ENCODE measurements around the gene MCM5.
"Not testable (repeated sequence)": the region's sequence is repeated elsewhere in the genome, so short reads cannot be mapped to it uniquely, and the experiment has no call there.

MCM5 gene

GRCh38 chr22:35456757-35457156 lies 56.8 kb downstream of the MCM5 start:
- H3K27ac ChIP-seq (ENCODE audit: low read depth, low read length) = no peak overlapping the region
- no peak overlapping the region for H3K9ac ChIP-seq (ENCODE audit: low read length in 5 of 5)
- H3K4me1 ChIP-seq (ENCODE audit: control insufficient read depth in 5 of 5, insufficient read depth in 5 of 5, low read length in 5 of 5) = no peaks in the 10 kb centered on the region
- no peaks in the 10 kb centered on the region for H3K36me3 ChIP-seq (ENCODE audit: control insufficient read depth in 5 of 5, insufficient read depth in 5 of 5, low read length in 5 of 5)
- peaks cover 4 to 16% (median 12%) of the 10 kb centered on the region in 5 donors for H3K27me3 ChIP-seq (ENCODE audit: control insufficient read depth in 5 of 5, insufficient read depth in 4 of 5, low read length in 5 of 5)
- no peaks in the 10 kb centered on the region for H3K9me3 ChIP-seq (ENCODE audit: control insufficient read depth in 5 of 5, low read length in 5 of 5)
- no peak overlapping the region for H3K4me3 ChIP-seq (ENCODE audit: low read depth in 1 of 5, low read length in 5 of 5)

- no peaks in the 10 kb centered on the region for H3K36me3 ChIP-seq (ENCODE audit: control insufficient read depth in 5 of 5, insufficient read depth in 5 of 5, low read length in 5 of 5)
- peaks cover 3 to 13% (median 8%) of the 10 kb centered on the region in 5 donors for H3K27me3 ChIP-seq (ENCODE audit: control insufficient read depth in 5 of 5, insufficient read depth in 4 of 5, low read length in 5 of 5)
- H3K4me1 ChIP-seq (ENCODE audit: control insufficient read depth in 5 of 5, insufficient read depth in 5 of 5, low read length in 5 of 5) = no peaks in the 10 kb centered on the region
- H3K4me3 ChIP-seq (ENCODE audit: low read depth in 1 of 5, low read length in 5 of 5) = no peak overlapping the region
- no peaks in the 10 kb centered on the region for H3K9me3 ChIP-seq (ENCODE audit: control insufficient read depth in 5 of 5, low read length in 5 of 5)
- no peak overlapping the region for H3K9ac ChIP-seq (ENCODE audit: low read length in 5 of 5)
- no peak overlapping the region for H3K27ac ChIP-seq (ENCODE audit: low read depth, low read length)
Measured at GRCh38 chr22:35457729-35458546, 58.0 kb downstream of the MCM5 start.

- H3K27ac ChIP-seq (ENCODE audit: low read depth, low read length) = no peak overlapping the region
- no peak overlapping the region for H3K9ac ChIP-seq (ENCODE audit: low read length in 5 of 5)
- H3K9me3 ChIP-seq (ENCODE audit: control insufficient read depth in 5 of 5, low read length in 5 of 5) = no peaks in the 10 kb centered on the region
- H3K4me1 ChIP-seq (ENCODE audit: control insufficient read depth in 5 of 5, insufficient read depth in 5 of 5, low read length in 5 of 5) = no peaks in the 10 kb centered on the region
- no peak overlapping the region for H3K4me3 ChIP-seq (ENCODE audit: low read depth in 1 of 5, low read length in 5 of 5)
- H3K36me3 ChIP-seq (ENCODE audit: control insufficient read depth in 5 of 5, insufficient read depth in 5 of 5, low read length in 5 of 5) = no peaks in the 10 kb centered on the region
- H3K27me3 ChIP-seq (ENCODE audit: control insufficient read depth in 5 of 5, insufficient read depth in 4 of 5, low read length in 5 of 5) = peaks cover 0 to 12% (median 6%) of the 10 kb centered on the region in 5 donors
Measured at GRCh38 chr22:35458547-35459422, 58.8 kb downstream of the MCM5 start.

GRCh38 chr22:35459423-35459894 lies 59.5 kb downstream of the MCM5 start:
- Histone ChIP-seq H3K27me3 (ENCODE audit: control insufficient read depth in 5 of 5, insufficient read depth in 4 of 5, low read length in 5 of 5) (peaks cover 0 to 6% (median 2%) of the 10 kb centered on the region in 5 donors), H3K9ac (ENCODE audit: low read length in 5 of 5) (no peak overlapping the region), H3K9me3 (ENCODE audit: control insufficient read depth in 5 of 5, low read length in 5 of 5) (no peaks in the 10 kb centered on the region), H3K4me1 (ENCODE audit: control insufficient read depth in 5 of 5, insufficient read depth in 5 of 5, low read length in 5 of 5) (no peaks in the 10 kb centered on the region), H3K36me3 (ENCODE audit: control insufficient read depth in 5 of 5, insufficient read depth in 5 of 5, low read length in 5 of 5) (no peaks in the 10 kb centered on the region), H3K27ac (ENCODE audit: low read depth, low read length) (no peak overlapping the region), H3K4me3 (ENCODE audit: low read depth in 1 of 5, low read length in 5 of 5) (no peak overlapping the region)

GRCh38 chr22:35459976-35460375 lies 60.0 kb downstream of the MCM5 start:
- not testable (repeated sequence) for H3K4me3 ChIP-seq (ENCODE audit: low read depth in 1 of 5, low read length in 5 of 5); H3K36me3 ChIP-seq (ENCODE audit: control insufficient read depth in 5 of 5, insufficient read depth in 5 of 5, low read length in 5 of 5); H3K9me3 ChIP-seq (ENCODE audit: control insufficient read depth in 5 of 5, low read length in 5 of 5); H3K27me3 ChIP-seq (ENCODE audit: control insufficient read depth in 5 of 5, insufficient read depth in 4 of 5, low read length in 5 of 5); H3K4me1 ChIP-seq (ENCODE audit: control insufficient read depth in 5 of 5, insufficient read depth in 5 of 5, low read length in 5 of 5); H3K27ac ChIP-seq (ENCODE audit: low read depth, low read length); H3K9ac ChIP-seq (ENCODE audit: low read length in 5 of 5)

GRCh38 chr22:35460688-35461087 lies 60.7 kb downstream of the MCM5 start:
- no peak overlapping the region for H3K27ac ChIP-seq (ENCODE audit: low read depth, low read length)
- H3K4me1 ChIP-seq (ENCODE audit: control insufficient read depth in 5 of 5, insufficient read depth in 5 of 5, low read length in 5 of 5) = peaks cover 0 to 10% (median 7%) of the 10 kb centered on the region in 5 donors
- peaks cover 0 to 4% (median 2%) of the 10 kb centered on the region in 5 donors for H3K27me3 ChIP-seq (ENCODE audit: control insufficient read depth in 5 of 5, insufficient read depth in 4 of 5, low read length in 5 of 5)
- no peak overlapping the region for H3K9ac ChIP-seq (ENCODE audit: low read length in 5 of 5)
- no peaks in the 10 kb centered on the region for H3K9me3 ChIP-seq (ENCODE audit: control insufficient read depth in 5 of 5, low read length in 5 of 5)
- no peaks in the 10 kb centered on the region for H3K36me3 ChIP-seq (ENCODE audit: control insufficient read depth in 5 of 5, insufficient read depth in 5 of 5, low read length in 5 of 5)
- no peak overlapping the region for H3K4me3 ChIP-seq (ENCODE audit: low read depth in 1 of 5, low read length in 5 of 5)

GRCh38 chr22:35462498-35463230 lies 62.7 kb downstream of the MCM5 start:
- H3K4me1 ChIP-seq (ENCODE audit: control insufficient read depth in 5 of 5, insufficient read depth in 5 of 5, low read length in 5 of 5) = peaks cover 3 to 15% (median 10%) of the 10 kb centered on the region in 5 donors
- no peak overlapping the region for H3K9ac ChIP-seq (ENCODE audit: low read length in 5 of 5)
- H3K4me3 ChIP-seq (ENCODE audit: low read depth in 1 of 5, low read length in 5 of 5) = no peak overlapping the region
- H3K27ac ChIP-seq (ENCODE audit: low read depth, low read length) = no peak overlapping the region
- H3K27me3 ChIP-seq (ENCODE audit: control insufficient read depth in 5 of 5, insufficient read depth in 4 of 5, low read length in 5 of 5) = peaks cover 0 to 4% (median 2%) of the 10 kb centered on the region in 5 donors
- H3K36me3 ChIP-seq (ENCODE audit: control insufficient read depth in 5 of 5, insufficient read depth in 5 of 5, low read length in 5 of 5) = no peaks in the 10 kb centered on the region
- no peaks in the 10 kb centered on the region for H3K9me3 ChIP-seq (ENCODE audit: control insufficient read depth in 5 of 5, low read length in 5 of 5)

GRCh38 chr22:35463231-35463933 lies 63.4 kb downstream of the MCM5 start:
- Histone ChIP-seq H3K27ac (ENCODE audit: low read depth, low read length) (no peak overlapping the region), H3K9me3 (ENCODE audit: control insufficient read depth in 5 of 5, low read length in 5 of 5) (no peaks in the 10 kb centered on the region), H3K9ac (ENCODE audit: low read length in 5 of 5) (no peak overlapping the region), H3K4me3 (ENCODE audit: low read depth in 1 of 5, low read length in 5 of 5) (no peak overlapping the region), H3K36me3 (ENCODE audit: control insufficient read depth in 5 of 5, insufficient read depth in 5 of 5, low read length in 5 of 5) (no peaks in the 10 kb centered on the region), H3K4me1 (ENCODE audit: control insufficient read depth in 5 of 5, insufficient read depth in 5 of 5, low read length in 5 of 5) (peaks cover 9 to 22% (median 17%) of the 10 kb centered on the region in 5 donors), H3K27me3 (ENCODE audit: control insufficient read depth in 5 of 5, insufficient read depth in 4 of 5, low read length in 5 of 5) (peaks cover 0 to 4% (median 0%) of the 10 kb centered on the region in 5 donors)

- Histone ChIP-seq H3K9me3 (ENCODE audit: control insufficient read depth in 5 of 5, low read length in 5 of 5) (no peaks in the 10 kb centered on the region), H3K36me3 (ENCODE audit: control insufficient read depth in 5 of 5, insufficient read depth in 5 of 5, low read length in 5 of 5) (no peaks in the 10 kb centered on the region), H3K4me1 (ENCODE audit: control insufficient read depth in 5 of 5, insufficient read depth in 5 of 5, low read length in 5 of 5) (peaks cover 9 to 30% (median 17%) of the 10 kb centered on the region in 5 donors)
Measured at GRCh38 chr22:35464399-35464798, 64.5 kb downstream of the MCM5 start.

More at GRCh38 chr22:35464399-35464798, 64.5 kb downstream of the MCM5 start:
- Histone ChIP-seq H3K27ac (ENCODE audit: low read depth, low read length) (no peak overlapping the region), H3K4me3 (ENCODE audit: low read depth in 1 of 5, low read length in 5 of 5) (no peak overlapping the region), H3K27me3 (ENCODE audit: control insufficient read depth in 5 of 5, insufficient read depth in 4 of 5, low read length in 5 of 5) (peaks cover 0 to 2% (median 0%) of the 10 kb centered on the region in 5 donors), H3K9ac (ENCODE audit: low read length in 5 of 5) (no peak overlapping the region)

Measured in subcutaneous abdominal adipose tissue (tissue), 5 donors.